GM12864 (cell line): ENCODE measurements around the gene NEDD9.

ENCODE experiments used
- DNase-seq: peaks from one replicate; pipeline ENCODE4 v3.0.0-alpha.2; 2011; ENCODE audit warnings: low read depth
- H3K4me3 ChIP-seq: 2 replicates; pipeline ENCODE4 v1.5.1; 2011; ENCODE audit warnings: mild to moderate bottlenecking, low read depth, low read length, control low read depth
- CTCF ChIP-seq: IDR thresholded peaks from 2 replicates; pipeline ENCODE4 v1.5.1; 2011; ENCODE audit warnings: low read depth, mild to moderate bottlenecking, moderate library complexity, low read length, control low read depth, inconsistent platforms; ENCODE audit errors: missing control alignments

The NEDD9 gene

DNA sequence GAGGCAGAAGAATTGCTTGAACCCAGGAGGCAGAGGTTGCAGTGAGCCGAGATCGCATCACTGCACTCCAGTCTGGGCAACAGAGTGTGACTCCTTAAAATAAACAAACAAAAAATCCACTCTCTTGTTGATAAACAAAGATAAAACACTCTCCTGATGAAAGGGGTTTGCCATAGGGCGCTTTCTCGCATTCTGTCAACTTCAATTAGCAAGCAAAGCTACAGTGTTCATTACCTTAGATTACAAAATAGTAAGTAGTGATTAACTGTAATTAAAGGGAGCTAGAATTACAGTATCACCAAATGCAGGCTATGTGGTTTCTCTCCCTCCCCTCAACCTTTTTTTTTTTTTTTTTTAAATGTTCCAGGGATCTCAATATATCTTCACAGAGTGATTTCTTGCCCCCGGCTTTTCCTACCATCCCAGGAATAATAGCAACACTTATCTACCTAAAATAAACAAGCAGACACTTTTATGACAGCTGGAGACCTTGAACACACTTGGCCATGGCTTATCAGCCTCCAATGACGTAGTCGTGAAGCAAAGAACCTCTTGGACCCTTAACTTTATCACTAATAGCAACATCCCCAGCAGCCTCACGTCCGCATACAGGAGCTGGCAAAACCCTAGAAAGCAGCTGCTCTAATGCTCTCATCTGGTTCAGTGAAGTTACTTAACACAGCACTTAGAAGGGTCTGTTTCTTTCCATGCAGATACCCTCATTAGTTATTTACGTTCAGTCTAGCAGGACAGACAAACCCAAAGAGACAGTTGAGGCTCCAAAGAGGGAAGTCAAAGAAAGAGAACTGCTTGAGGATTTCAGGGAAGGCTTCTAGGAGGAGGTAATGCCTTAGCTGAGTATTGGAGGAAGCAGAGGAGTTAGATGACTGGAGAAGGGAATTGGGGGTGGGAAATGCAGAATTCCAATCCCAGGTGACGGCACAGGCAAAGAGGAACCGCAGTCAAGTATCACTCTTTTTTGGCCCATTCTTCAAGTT is 37.9 kb upstream of the NEDD9 start:
- H3K4me3 ChIP-seq = no peak overlapping the region
- DNase-seq = no peak
- TF ChIP-seq CTCF = no peak

- no peak overlapping the region for H3K4me3 ChIP-seq
- no peak for TF ChIP-seq CTCF
- no peak for DNase-seq
Observed at GRCh38 chr6:11268978-11269377, 36.5 kb upstream of the NEDD9 start.

- H3K4me3 ChIP-seq = no peak overlapping the region
- no peak for DNase-seq
- TF ChIP-seq CTCF = no peak
Observed at GRCh38 chr6:11266926-11267325, 34.5 kb upstream of the NEDD9 start.

- H3K4me3 ChIP-seq = no peak overlapping the region
- no peak for TF ChIP-seq CTCF
- no peak for DNase-seq
Observed at GRCh38 chr6:11265932-11266331, 33.5 kb upstream of the NEDD9 start.

DNA sequence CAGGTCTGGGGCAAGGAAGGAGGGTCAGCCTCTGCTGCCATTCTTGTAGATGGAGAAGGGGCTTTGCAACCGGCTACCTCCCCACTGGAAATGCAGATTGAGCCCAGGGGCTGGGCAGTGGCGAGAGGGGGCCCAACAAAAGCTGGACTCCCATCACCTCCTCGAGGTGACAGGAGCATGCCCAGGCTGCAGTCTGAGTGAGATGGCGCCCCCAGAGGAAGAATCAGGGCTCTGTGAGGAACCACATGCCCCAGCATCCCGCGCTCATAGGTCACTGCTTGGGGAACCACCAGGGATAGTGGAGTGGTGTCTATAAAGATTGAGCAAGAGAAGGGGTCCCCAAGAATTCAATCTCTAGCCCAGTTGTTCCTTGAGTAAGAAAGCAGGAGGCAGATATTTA is 31.6 kb upstream of the NEDD9 start:
- DNase-seq = no peak
- H3K4me3 ChIP-seq = no peak overlapping the region
- TF ChIP-seq CTCF = no peak

DNA sequence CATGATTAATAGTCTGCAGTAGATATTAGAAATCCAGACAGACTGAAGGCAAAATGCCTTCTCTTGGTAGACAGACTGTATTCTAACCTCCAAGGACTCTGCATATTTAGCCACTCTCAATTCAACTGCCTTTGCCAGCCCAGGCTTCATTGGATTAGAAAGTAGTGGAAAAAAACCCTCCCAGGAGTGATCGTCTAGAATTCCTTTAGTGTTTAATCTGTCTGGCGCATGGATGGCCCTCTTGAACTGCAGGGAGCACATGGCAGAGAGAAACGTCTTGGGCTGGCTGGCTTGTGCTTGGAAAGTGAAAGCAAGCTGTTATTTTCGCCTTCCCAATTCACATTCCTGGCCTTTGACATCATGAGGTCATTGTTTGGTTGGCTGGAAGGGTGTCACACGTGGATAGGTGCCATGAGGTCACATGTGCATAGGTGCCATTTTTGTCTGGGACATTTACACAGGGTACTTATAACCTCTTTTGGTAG is 30.9 kb upstream of the NEDD9 start:
- TF ChIP-seq CTCF = no peak
- no peak overlapping the region for H3K4me3 ChIP-seq
- DNase-seq = no peak
